Esophagus squamous epithelium (tissue), 5 donors: ENCODE measurements around the gene FGFBP2. TPM values are rescaled to one million over a fixed set of nuclear protein-coding genes. Genes with fewer than 3 reads are reported as not detected.

ENCODE experiments used
- DNase-seq: peaks from one replicate; lab custom pipeline; 2025; lab: John Stamatoyannopoulos, UW
- H3K27ac ChIP-seq, 4 donors: fragments of 200-600 bp; sonication (generic); one replicate each; pipeline ENCODE4 v1.5.1; 2016 to 2019; ENCODE audit warnings: mild to moderate bottlenecking in 1 of 4
- H3K27me3 ChIP-seq, 4 donors: fragments of 200-600 bp; sonication (generic); 1 replicate in 3 of 4; 2 replicates in 1 of 4; pipeline versions ENCODE4 v1.5.1 to v1.6.0; 2017 to 2021; ENCODE audit warnings: antibody characterized with exemption in 1 of 4
- H3K36me3 ChIP-seq, 3 donors: fragments of 200-600 bp; sonication (generic); one replicate each; pipeline ENCODE4 v1.5.1; 2016 to 2019
- H3K4me1 ChIP-seq, 3 donors: fragments of 200-600 bp; sonication (generic); one replicate each; pipeline ENCODE4 v1.5.1; 2017 to 2019
- H3K4me3 ChIP-seq, 4 donors: fragments of 200-600 bp; sonication (generic); 1 replicate in 3 of 4; 2 replicates in 1 of 4; pipeline ENCODE4 v1.5.1; 2016 to 2019; ENCODE audit warnings: mild to moderate bottlenecking in 2 of 4, moderate library complexity in 1 of 4
- H3K9me3 ChIP-seq, 3 donors: fragments of 200-600 bp; sonication (generic); one replicate each; pipeline ENCODE4 v1.5.1; 2016 to 2019
- CTCF ChIP-seq, 6 experiments: fragments of 450-650 bp in 4 of 6; fragments of 200-600 bp in 2 of 6; sonication (generic) in 2 of 6; IDR thresholded peaks; one replicate each; pipeline ENCODE4 v1.5.1; 2016 to 2019; ENCODE audit warnings: antibody characterized with exemption in 6 of 6, mild to moderate bottlenecking in 4 of 6, moderate library complexity in 4 of 6
- POLR2A ChIP-seq, 4 donors: fragments of 450-650 bp; IDR thresholded peaks; one replicate each; pipeline ENCODE4 v1.6.1; 2017; ENCODE audit warnings: antibody characterized with exemption in 4 of 4, mild to moderate bottlenecking in 4 of 4, moderate library complexity in 3 of 4
- WGBS, 2 donors: methylation state at CpG; one replicate each; pipeline ENCODE4 v1.1.5; 2018; 5-methylcytosine and 5-hydroxymethylcytosine counted together
- intact Hi-C: fragments of 100-400 bp; cut with DNase I; formaldehyde crosslinking; loops from one replicate; pipeline ENCODE4 v1.15.0; 2022
- total RNA-seq, 4 donors: library from RNA; depleted of rRNA; stranded (reverse); fragments of >200 nt; gene quantifications; one replicate each; pipeline ENCODE4 v1.1.0, GENCODE V29; 2016
- donor health status: DM: yes; HTN: yes; CAD: no.

Gene FGFBP2
- total RNA-seq, 4 donors from 2014 or later, result not detected

- intact Hi-C loops, result no loop called here
- 76 to 90% methylated on average over 7 to 9 of the region's 9 CpGs for WGBS, 2 donors
- TF ChIP-seq CTCF (IDR thresholded peaks at IDR 0.05) (no peak), POLR2A (IDR thresholded peaks at IDR 0.05) (no peak)
- no peaks in the 10 kb centered on the region for H3K9me3 ChIP-seq
- DNase-seq, result no peak
- no peak overlapping the region for H3K27ac ChIP-seq
- no peaks in the 10 kb centered on the region for H3K27me3 ChIP-seq
- peaks cover 0 to 5% (median 0%) of the 10 kb centered on the region in 3 donors for H3K4me1 ChIP-seq
- no peak overlapping the region for H3K4me3 ChIP-seq
- no peaks in the 10 kb centered on the region for H3K36me3 ChIP-seq
Measured at GRCh38 chr4:15948826-15949225, 14.1 kb downstream of the FGFBP2 start.

DNA sequence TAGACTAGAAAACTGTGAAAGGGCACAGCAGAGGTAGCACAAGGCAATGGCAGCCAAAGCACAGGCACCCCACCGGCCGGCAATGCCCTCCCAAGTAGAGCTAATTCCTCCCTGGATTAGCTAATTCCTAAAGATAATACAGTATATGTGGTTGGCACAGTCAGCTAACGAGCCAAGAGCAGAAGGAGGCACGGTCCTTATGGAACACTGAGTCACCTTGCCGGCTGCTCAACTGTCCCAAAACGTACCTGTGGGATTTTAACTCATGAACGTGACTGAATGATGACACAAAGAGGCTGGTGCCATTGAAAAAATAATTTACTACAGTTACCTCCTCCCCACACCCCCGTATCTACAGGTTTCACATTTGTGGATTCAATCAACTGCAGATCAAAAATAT lies 15.3 kb downstream of the FGFBP2 start:
- Histone ChIP-seq H3K27me3 (no peaks in the 10 kb centered on the region), H3K4me1 (peaks cover 0 to 5% (median 0%) of the 10 kb centered on the region in 3 donors), H3K27ac (no peak overlapping the region), H3K4me3 (no peak overlapping the region), H3K36me3 (no peaks in the 10 kb centered on the region), H3K9me3 (no peaks in the 10 kb centered on the region)
- DNase-seq, result no peak
- 60 to 96% methylated on average over 8 of the region's 8 CpGs for WGBS, 2 donors
- intact Hi-C loops, result no loop called here
- no peak for TF ChIP-seq CTCF (IDR thresholded peaks at IDR 0.05)
- TF ChIP-seq POLR2A (IDR thresholded peaks at IDR 0.05), result no peak

DNA sequence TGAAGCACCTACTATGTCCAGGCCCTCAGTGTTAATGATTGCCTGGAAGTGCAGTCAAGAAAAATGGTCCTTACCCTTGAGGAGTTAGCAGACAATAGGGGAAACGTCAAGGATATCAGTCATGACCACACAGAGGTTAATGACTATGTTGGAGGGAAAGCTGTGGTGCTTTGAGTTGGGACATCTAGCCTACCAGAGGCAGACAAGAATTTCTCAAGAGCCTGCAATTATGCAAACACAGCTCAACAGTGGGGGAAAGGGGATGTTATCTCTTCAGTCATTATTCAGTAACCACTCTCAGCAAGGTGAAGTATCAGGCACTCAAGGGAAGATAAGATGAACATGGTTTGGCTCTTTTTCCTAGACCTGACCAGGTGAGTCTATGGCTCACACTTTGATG lies 17.5 kb downstream of the FGFBP2 start:
- TF ChIP-seq POLR2A (IDR thresholded peaks at IDR 0.05), result no peak
- no peak for TF ChIP-seq CTCF (IDR thresholded peaks at IDR 0.05)
- H3K27me3 ChIP-seq, result no peaks in the 10 kb centered on the region
- no peak overlapping the region for H3K4me3 ChIP-seq
- H3K36me3 ChIP-seq, result no peaks in the 10 kb centered on the region
- intact Hi-C loops, result no loop called here
- no peaks in the 10 kb centered on the region for H3K9me3 ChIP-seq
- peaks cover 0 to 5% (median 0%) of the 10 kb centered on the region in 3 donors for H3K4me1 ChIP-seq
- no peak for DNase-seq
- WGBS, 2 donors, result 63 to 73% methylated on average over 1 of the region's 1 CpG
- no peak overlapping the region for H3K27ac ChIP-seq

DNA sequence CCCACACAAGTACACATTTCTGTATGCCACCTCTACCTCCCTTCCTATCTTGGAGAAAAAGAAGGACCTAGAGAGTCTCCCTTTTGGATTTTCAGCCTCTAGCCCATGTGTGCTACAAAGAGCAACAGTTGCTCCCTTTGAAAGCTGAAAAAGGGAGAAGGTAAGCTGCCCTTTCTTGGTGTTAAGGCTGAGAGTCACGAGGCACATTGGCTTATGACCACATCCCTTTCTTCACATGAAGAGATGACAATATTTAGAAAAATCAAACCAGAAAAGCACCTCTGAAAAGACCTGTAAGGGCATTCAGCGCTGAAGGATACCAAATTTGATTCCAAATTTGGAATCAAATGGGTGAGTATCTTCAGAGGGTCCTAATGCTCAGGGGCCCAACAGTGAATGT lies 18.1 kb downstream of the FGFBP2 start:
- peaks cover 0 to 5% (median 0%) of the 10 kb centered on the region in 3 donors for H3K4me1 ChIP-seq
- no peak overlapping the region for H3K4me3 ChIP-seq
- H3K27ac ChIP-seq, result no peak overlapping the region
- 68 to 90% methylated on average over 2 of the region's 2 CpGs for whole genome bisulfite sequencing, 2 donors
- H3K9me3 ChIP-seq, result no peaks in the 10 kb centered on the region
- H3K36me3 ChIP-seq, result no peaks in the 10 kb centered on the region
- no peaks in the 10 kb centered on the region for H3K27me3 ChIP-seq
- intact Hi-C loops, result no loop called here
- no peak for DNase-seq
- TF ChIP-seq CTCF (IDR thresholded peaks at IDR 0.05), result no peak
- TF ChIP-seq POLR2A (IDR thresholded peaks at IDR 0.05), result no peak

DNA sequence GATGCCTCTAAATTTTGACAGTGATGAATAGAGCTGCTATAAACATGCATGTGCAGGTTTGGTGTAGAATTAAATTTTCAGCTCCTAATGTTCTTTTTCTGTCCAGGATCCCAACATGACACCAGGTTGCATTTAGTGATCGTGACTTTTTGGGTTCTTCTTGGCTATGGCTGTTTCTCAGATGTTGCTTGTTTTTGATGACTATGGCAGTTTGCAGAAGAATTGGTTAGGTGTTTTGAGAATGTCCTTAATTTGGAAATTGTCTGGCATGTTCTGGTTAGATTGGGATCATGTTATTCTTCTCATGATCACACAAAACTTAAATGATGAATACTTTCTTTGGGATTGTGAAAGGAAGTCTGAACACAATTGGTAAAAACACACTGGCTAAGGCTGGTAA lies 20.7 kb downstream of the FGFBP2 start:
- Histone ChIP-seq H3K4me3 (no peak overlapping the region), H3K9me3 (no peaks in the 10 kb centered on the region), H3K27me3 (peaks cover 0 to 7% (median 0%) of the 10 kb centered on the region in 4 donors), H3K36me3 (no peaks in the 10 kb centered on the region), H3K27ac (no peak overlapping the region), H3K4me1 (peaks cover 0 to 8% (median 0%) of the 10 kb centered on the region in 3 donors)
- WGBS, 2 donors, result 56 to 79% methylated on average over 1 of the region's 1 CpG
- no peak for TF ChIP-seq CTCF (IDR thresholded peaks at IDR 0.05)
- TF ChIP-seq POLR2A (IDR thresholded peaks at IDR 0.05), result no peak
- no peak for DNase-seq
- intact Hi-C loops, result no loop called here
